NCI-H1930 (cell line): Measurements from ENCODE around the gene FRK.

Experiments used
- DNase-seq, 2 experiments: peaks; one replicate each; lab custom pipeline; 2025; lab: John Stamatoyannopoulos, UW

Gene FRK

GRCh38 chr6:116035616-116036015, 25.1 kb downstream of the FRK start:
- DNase-seq = no peak

- no peak for DNase-seq
These were observed 26.4 kb downstream of the FRK start for GRCh38 chr6:116034327-116034726.

GRCh38 chr6:116033687-116034303, 26.9 kb downstream of the FRK start:
- no peak for DNase-seq

- DNase-seq = no peak
These were observed 29.9 kb downstream of the FRK start for GRCh38 chr6:116030770-116031169.

- DNase-seq = no peak
These were observed 31.2 kb downstream of the FRK start for GRCh38 chr6:116029535-116029934.

GRCh38 chr6:116028233-116028632, 32.5 kb downstream of the FRK start:
- no peak for DNase-seq

- DNase-seq = no peak
These were observed 32.9 kb downstream of the FRK start for GRCh38 chr6:116027801-116028200.

- no peak for DNase-seq
These were observed 35.3 kb downstream of the FRK start for GRCh38 chr6:116025405-116025804.

- no peak for DNase-seq
These were observed 37.7 kb downstream of the FRK start for GRCh38 chr6:116022841-116023445.

GRCh38 chr6:116020738-116021137, 40.0 kb downstream of the FRK start:
- DNase-seq = no peak

- no peak for DNase-seq
These were observed 41.3 kb downstream of the FRK start for GRCh38 chr6:116019428-116019827.

- no peak for DNase-seq
These were observed 41.7 kb downstream of the FRK start for GRCh38 chr6:116018976-116019375.

GRCh38 chr6:116017546-116018295, 43.0 kb downstream of the FRK start:
- no peak for DNase-seq

- DNase-seq = peak in 1 of 2 experiments; percentile 65
These were observed 43.7 kb downstream of the FRK start for GRCh38 chr6:116016846-116017545.

- no peak for DNase-seq
These were observed 44.7 kb downstream of the FRK start for GRCh38 chr6:116015983-116016382.

GRCh38 chr6:116015561-116015960, 45.1 kb downstream of the FRK start:
- DNase-seq = no peak

- no peak for DNase-seq
These were observed 47.7 kb downstream of the FRK start for GRCh38 chr6:116012951-116013350.

GRCh38 chr6:116012471-116012949, 48.2 kb downstream of the FRK start:
- no peak for DNase-seq

- DNase-seq = no peak
These were observed 49.2 kb downstream of the FRK start for GRCh38 chr6:116011520-116011919.

GRCh38 chr6:116010790-116011401, 49.8 kb downstream of the FRK start:
- peak; percentile 39 to 65 for DNase-seq

GRCh38 chr6:116010386-116010785, 50.3 kb downstream of the FRK start:
- DNase-seq = no peak
